ENCODE measurements around the gene CPVL. TPM values are rescaled to one million over a fixed set of nuclear protein-coding genes. Genes with fewer than 3 reads are reported as not detected.
"Not testable (repeated sequence)": the region's sequence is repeated elsewhere in the genome, so short reads cannot be mapped to it uniquely, and the experiment has no call there.

CPVL gene
- total RNA-seq, 1 experiment from 2014 or later = 0.49 TPM

DNA sequence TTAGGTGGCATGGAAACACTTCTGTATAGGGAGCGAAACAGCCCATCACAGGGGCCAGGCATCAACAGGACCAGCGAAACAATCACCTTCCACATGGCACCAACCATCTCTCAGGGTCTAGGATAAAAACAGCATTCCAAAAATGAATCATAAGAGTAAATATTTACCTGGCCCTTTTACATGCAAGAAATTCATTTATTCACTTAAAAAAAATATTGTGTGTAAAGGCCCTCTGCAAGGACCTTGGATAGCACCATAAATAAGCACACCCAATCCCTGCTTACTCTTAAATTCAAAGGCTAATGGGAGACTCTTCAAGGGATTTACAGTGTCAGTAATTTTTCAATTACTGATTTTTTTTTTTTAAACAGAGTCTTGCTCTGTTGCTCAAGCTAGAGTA lies 25.4 kb downstream of the CPVL start:
- no peak for DNase-seq (ENCODE audit: low read depth)

DNA sequence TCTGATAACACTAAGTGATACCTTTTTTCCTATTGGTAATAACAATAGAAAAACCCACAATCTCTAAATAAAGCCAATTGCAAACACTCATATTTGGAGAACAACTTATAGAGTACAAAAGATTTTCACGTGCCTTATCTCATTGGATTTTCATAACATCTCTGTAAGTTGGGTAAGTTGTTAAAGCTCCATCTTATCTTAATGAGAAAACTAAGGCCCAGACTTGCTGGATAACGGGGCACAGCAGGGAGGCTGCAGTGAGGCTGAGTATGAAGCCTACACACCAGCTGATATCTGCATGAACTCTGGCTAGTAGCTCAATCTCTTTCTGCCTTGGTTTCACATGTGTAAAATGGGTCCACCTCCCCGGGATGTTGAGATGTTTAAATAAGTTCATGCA lies 26.8 kb downstream of the CPVL start:
- no peak for DNase-seq (ENCODE audit: low read depth)

DNA sequence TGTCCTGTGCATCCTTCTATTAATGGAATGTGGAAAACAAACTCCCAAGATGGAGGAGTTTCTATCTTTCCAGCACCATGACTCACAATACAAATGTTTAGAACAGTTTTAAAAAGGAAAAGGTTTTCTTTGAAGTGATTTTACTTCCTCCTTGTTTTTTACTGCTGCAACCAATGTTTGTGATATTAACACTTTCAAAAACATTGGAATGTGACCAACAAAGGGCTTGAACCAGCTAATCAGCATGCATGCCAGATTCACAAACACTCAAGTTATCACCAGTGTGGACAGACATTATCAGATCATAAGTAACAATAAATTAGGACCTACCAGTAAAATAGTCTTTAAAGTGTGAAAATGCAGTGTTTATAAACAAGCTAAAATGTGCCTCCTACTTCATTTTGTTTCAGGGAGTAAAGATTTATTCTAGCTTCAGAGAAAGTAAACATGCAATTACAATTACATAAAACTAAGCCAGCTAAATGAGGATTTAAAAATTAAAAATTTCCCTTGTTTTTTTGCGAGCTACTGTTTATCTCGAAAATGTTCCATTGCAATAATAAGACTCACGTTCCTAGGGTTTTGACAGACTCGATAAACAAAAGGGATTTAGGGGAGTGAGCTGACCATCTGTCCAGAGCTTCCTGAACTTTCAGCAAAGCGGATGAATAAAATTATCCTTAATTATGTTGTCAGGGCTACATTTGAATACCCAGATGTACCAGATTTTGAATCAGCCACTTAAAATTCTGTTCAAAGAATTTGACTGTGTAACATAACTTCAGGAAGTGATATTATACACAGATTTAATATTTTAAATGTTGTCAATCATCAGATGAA lies 29.8 kb downstream of the CPVL start:
- DNase-seq (ENCODE audit: low read depth) = no peak

DNA sequence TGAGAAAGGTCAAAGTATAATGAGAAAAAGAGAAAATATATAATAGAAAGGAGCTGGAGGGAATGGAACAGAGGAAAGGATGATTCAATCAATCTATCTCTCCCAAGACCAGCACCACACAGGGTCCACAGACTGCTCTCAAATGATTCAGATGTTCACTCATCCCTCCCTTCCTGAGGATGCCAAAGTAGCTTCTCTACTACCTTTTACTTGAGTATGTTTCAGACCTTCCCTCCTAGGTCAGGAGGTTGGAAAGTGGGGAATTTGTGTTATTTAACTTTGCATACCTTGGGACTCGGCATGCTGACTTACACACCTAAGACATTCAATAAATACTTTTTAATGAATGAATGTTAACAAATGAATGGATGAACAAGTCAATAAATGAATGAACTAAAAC lies 30.6 kb downstream of the CPVL start:
- no peak for DNase-seq (ENCODE audit: low read depth)

DNA sequence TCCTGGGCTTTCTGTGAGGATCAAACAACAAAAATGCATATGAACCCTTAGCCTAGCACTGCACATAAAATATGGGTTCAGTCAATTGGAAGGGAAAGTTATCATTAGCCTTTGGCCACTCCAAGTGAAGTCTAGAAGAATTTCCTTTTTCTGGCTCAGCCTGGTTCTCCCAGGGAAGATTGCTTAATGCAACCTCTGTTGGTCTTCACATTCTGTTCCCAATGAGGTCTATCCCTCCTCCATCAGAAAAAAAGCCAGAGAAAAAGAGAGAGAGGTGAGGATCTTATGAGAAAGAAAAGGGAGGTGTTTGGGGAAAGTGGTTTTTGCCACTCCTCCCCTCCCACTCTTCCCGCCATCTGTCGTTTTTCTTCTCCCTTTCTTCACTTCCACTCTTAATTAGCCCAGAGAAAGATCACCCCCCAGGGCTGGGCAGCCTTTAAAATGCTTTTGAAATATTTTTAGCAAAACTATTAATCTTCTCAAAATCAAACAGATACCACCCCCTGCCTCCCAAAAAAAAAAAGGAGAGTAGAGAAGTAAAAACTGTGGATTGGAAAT lies 31.1 kb downstream of the CPVL start:
- no peak for DNase-seq (ENCODE audit: low read depth)

DNA sequence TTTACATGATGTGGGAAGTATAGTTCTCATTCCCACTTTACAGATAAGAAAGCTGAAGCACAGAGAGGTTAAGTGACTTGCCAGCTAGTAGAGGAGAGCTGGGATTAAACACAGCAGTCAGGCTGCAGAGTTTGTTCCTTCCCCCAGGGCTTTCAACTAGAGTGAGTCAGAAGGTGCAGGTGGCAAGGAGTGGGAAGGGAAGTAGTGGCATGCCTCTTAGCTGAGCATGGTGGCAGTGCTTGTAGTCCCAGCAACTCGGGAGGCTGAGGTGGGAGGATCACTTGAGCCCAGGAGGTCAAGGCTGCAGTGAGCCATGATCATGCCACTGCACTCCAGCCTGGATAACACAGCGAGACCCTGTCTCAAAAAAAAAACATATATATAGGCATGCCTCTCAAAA lies 32.1 kb downstream of the CPVL start:
- DNase-seq (ENCODE audit: low read depth) = peak; percentile 16

DNA sequence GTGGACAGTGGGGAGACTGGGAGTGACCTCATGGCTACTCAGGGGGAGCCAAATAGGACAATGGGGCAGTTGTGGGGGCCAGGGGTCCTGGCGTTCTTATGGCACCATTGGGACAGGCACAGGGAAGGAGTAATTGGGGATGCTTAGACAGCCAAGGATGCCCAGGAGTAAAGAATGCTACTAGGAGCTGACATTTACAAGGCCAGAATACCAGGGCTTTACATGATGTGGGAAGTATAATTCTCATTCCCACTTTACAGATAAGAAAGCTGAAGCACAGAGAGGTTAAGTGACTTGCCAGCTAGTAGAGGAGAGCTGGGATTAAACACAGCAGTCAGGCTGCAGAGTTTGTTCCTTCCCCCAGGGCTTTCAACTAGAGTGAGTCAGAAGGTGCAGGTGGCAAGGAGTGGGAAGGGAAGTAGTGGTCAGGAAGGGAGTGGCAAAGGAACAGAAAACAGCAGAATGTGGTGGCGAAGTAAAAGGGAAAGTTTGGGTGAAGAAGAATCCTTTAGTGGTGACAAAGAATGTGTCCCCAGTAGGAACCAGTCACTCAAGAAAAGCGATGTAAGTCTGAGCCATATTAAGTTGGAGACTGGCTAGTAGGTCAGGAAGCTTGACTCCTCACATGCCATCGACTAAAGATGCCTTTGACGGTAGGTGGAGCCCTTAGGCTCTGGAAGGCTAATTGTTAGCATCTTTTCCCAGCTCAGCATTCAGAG lies 32.8 kb downstream of the CPVL start:
- DNase-seq (ENCODE audit: low read depth) = peak; percentile 81

DNA sequence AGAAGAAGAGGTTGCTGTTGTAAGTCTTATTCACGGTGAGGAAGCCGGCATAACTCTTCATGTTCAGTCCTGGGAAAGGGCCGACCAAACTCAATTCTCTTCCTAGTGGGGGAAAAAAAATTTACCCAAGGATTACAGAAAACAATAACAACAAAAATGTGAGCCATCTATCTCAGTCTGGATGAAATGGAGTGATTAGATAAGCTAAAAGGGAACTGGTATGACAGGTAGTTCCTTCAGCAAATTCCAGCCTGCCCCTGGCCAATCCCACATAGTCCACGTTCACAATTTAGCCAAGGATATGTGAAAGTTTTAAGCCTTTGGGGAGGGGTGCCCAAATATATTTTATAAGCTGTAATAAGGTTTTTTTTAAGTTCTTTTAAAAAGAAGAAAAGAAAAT lies 33.6 kb downstream of the CPVL start:
- DNase-seq (ENCODE audit: low read depth) = no peak

DNA sequence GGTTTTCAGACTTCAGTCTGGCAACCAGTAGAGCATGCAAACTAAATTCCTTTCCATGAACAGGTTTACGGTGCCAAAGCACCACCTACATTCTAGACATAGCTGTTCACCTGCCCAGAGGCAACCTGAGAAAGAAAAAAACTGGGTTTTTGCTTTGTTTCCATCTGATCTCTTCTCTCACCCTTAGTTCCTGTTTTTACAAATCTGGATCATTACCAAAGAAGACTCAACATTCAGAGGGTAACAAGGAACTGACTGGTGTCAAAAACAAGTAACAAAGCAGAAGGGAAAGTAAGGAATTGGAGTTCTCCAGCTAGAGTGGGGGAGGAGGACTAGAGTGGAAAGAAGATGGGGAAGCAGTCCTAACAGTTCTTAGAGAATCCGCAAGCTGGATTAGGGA lies 36.4 kb downstream of the CPVL start:
- no peak for DNase-seq (ENCODE audit: low read depth)

DNA sequence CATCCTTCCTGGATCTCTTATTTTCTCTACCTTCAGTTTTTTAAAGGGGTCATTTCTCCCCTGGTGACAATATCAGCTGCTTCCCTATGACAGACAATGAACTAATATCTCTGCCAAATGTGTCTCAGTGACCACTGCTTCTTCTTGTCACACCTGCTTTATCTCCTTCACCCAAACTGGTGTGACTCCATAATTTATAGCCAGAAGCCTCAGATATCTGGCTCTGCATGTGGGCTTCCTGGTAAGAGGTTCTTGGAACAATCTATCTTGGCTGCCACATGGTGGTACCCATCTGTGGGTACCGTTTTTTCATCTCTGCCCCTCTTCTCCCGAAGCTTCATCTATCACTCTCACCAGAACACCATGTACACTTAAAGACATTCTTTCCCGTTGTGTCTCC lies 37.0 kb downstream of the CPVL start:
- DNase-seq (ENCODE audit: low read depth) = no peak

DNA sequence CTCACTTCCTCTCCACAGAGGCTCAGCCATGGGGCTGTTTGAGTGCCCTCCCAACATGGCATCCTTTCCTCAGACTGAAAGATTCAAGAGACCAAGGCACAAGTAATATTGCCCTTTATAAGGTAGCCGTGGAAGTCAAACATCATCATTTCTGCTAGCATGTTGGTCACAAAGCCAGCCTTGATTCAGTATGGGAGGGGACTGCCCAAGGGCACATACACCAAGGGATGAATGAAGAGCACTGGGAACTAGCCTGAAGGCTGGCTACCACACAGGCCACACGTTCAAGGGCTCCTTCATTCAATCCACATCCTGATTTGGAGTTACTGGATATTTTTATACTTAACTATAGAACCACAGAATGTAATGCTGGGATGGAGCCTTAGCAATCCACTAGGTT lies 39.3 kb downstream of the CPVL start:
- no peak for DNase-seq (ENCODE audit: low read depth)

DNA sequence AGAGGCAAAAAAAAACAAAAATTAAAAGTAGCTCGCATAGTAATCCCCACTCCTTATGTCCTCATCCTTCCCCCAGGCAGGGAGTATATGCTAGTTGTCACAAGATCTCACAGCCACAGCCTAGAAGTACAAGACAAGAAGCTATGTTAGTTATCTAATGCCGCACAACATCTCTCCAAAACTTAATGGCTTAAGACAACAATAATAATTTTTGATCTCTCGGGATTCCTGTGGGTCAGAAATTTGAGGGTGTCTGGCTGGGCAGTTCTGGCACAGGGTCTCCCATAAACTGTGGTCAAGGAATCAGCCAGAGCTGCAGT lies 39.7 kb downstream of the CPVL start:
- no peak for DNase-seq (ENCODE audit: low read depth)

DNA sequence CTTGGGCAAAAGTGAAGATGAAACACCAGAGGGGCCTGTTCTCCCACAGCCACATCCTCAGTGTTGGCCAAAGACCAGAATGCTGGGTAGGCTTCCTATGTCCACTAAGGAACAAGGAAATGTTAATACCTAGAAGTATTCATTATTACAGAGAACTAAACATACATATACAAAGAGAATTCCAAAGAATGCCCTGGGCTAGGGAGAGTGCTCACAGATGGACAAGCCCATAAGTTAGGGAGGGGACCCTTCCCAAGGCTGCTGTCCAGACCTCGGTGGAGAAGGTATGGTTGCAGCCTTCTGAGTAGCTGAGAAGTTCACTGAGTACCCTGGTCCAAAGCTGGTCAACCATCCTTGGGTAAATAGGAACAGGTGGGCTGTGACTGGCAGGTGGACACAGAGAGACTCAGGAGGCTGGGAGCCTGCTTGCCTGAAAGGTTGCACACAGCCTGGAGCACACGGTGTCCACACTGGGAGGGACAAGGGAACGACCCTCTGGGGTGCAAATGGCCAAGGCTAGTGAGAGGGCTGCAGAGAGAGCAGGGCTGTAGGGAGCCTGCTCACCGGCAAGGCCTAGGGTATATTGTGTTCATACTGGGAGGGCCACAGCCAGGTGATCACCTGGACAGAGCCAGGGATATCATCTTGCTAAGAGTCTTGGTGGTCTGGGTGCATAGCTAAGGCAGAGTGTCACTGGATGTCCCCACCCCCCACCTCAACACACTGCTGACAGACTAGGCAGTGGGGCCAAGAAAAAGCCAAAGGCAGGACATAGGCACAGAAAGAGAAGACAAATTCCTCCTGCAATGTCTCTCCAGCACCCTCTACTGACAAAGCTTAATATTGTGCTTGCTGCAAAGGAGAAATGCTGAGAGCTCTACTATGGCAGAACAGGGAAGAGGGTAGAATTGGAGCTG lies 40.3 kb downstream of the CPVL start:
- DNase-seq (ENCODE audit: low read depth) = peak; percentile 65

DNA sequence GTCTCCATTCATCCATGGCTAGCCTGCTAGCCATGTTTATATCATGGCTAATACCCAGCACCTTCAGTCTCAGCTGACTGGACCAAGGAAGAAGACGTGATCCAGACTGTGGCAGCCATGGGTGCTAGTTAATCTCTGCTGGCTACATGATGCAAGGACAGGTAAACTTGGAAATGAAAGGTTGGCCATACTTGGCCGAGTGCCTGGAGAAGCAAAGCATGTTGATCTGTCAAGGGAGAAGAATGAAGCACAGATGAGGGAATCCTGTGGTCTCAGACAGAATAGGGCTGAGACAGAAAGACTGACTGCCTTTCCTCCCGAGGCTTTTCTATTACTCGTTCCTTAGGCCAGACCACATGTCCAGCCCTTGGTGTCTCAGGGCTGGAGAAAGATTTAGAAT lies 41.1 kb downstream of the CPVL start:
- peak; percentile 10 for DNase-seq (ENCODE audit: low read depth)

DNA sequence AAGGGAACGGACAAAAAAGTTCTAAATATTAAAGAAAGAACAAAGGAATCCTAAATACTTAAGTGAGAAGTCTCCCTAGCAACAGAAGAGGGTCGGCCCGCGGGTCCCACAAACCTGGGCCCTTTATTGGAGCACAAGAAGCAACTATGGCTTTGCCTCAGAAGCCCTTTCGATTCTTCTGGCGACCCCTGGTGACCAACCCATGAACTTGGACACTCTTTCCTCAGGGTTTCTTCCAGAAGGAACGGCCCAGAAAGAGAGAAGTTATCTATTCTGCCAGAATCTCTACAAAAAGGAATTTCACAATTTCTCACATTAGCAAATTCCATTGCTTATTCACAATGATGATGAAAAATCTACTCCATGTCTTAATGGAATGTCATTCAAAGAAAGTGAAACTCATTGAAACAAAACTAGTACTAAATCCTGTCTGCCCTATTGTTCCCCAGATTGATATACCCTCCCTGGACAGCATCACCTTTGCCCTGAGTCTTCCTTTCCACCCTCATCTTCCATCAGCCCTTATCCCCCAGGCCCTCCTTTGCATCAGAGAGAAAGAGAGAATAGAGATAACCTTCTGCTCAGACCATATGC lies 43.7 kb downstream of the CPVL start:
- DNase-seq (ENCODE audit: low read depth) = peak; percentile 58

DNA sequence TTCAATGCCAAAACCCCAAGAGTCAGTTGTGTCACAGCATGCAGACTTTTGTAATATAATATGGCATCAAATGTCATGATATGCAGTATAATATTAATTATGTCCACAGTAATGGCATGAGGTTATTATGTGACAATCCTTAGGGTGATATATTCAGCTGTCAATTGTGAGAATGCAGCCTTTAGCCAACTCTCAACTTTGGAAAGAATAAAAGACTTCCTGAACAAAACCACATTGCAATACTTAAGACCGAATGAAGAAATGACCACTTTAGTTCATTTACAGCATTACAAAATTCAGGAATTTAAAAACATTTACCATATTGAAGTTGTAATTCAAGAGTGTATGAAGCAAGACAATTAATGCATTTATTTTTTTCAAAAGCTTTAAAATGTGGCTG lies 45.4 kb downstream of the CPVL start:
- DNase-seq (ENCODE audit: low read depth) = no peak

DNA sequence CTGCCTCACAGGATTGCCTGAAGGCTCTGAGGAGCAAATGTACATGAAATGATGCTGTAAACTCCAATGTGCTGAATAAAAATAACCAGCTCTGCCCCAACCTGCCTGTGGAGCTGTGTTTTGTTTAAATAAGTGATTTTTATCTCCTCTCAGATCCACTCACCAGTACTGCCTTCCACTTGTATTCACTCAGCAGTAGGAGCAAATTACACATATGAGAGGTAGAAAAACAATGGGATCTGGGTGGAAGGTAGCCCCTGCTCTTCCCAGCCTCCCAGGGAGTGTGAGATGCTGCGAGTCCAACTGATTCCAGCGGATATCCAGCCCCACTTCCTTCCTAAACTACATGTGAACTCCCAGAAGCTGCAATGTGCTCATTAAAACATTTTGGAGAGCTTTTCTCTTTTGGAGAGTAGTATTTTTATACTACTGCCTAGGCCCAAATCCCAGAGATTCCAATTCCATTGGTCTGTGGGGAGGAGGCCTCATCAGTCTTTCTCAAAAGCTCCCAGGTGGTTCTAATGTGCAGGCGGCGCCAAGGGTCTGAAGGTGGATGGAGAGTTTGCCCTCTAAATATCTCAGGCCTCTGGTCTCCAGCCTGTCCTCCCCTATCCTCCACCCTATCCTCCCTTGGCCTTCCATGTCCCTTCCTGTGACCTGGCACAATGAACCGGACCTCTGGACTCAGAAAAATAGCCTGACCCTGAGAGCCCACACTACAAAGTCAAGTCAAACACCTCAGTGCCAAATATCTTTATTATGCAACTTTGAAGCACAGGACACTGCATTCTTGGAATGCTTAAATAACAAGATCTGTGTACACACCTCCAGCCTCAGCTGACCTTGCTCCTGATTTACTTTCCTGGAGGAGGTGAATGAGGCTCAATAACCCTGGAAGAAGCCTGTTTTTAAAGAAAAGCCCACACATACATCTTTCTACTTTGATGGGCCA lies 46.2 kb downstream of the CPVL start:
- DNase-seq (ENCODE audit: low read depth) = no peak

DNA sequence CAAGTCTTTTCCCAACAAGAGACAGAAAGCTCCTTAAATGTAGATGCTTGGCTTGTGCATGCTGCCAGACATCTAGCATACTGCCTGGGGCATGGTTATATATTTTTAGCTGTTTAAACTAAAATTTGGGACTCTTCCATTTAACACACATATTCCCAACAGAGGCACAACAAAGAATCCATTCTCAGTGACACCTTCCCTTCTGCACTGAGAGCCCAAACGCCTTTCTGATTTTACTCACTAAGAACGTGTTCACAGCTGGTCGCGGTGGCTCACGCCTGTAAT lies 49.9 kb downstream of the CPVL start:
- no peak for DNase-seq (ENCODE audit: low read depth)

DNA sequence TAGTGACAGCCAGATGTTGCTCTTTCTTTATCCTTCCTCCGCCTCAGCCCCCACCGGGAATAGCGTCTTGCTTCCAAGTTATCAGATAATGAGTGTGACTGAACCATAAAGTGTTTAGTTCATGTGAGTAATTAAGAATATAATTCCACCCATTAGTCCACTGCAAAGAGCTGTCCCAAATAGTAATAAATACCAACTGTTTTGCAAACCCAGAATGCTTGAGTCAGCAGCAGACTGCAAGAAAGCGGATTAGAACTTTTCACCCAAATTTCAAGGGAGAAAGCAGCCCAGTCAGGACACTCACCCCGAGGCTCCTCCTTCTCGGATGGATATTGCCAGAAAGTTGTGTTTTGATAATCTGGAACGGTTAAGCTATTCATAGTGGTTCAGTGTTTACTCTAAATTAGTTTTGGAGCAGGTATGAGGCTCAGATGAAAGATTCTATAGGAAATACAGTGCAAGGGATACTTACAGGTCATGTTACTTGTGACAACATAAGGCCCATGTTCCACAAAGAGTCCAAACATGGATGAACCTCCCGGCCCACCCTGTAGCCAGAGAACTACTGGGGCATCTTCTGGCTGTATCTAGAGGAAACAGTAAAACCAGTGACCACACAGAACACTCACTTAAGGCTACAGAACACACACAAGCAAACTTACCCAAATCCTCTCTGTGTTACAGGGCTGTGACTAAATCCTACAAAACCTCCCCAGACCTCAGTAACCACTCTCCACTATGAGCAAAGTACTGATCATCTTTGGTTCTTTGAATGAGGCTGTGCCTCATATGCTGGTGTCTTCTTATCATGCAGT lies 50.5 kb downstream of the CPVL start:
- peak; percentile 18 for DNase-seq (ENCODE audit: low read depth)

DNA sequence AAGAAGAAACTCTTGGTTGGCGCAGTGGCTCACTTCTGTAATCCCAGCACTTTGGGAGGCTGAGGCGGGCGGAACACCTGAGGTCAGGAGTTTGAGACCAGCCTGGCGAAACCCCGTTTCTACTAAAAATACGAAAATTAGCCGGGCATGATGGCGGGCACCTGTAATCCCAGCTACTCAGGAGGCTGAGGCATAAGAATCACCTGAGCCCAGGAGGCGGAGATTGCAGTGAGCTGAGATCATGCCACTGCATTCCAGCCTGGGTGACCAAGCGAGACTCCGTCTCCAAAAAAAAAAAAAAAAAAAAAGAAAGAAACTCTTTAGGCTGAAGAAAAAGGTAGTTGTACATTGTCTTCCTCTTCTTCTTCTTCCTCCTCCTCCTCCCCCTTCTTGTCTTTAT lies 53.2 kb downstream of the CPVL start:
- DNase-seq (ENCODE audit: low read depth) = not testable (repeated sequence)

Data from M059J (cell line).